MG63 (cell line): ENCODE data around the gene MYPN. TPM values are rescaled to one million over a fixed set of nuclear protein-coding genes. Genes with fewer than 3 reads are reported as not detected.
"Not testable (repeated sequence)": the region's sequence is repeated elsewhere in the genome, so short reads cannot be mapped to it uniquely, and the experiment has no call there.

ENCODE experiments used
- DNase-seq: peaks from one replicate; pipeline ENCODE4 v3.0.0-alpha.2; 2020
- H3K27me3 ChIP-seq: fragments of 250-450 bp; sonication (Bioruptor Pico); 2 replicates; pipeline ENCODE4 v1.5.1; 2020; ENCODE audit warnings: mild to moderate bottlenecking, moderate library complexity
- H3K36me3 ChIP-seq: fragments of 250-450 bp; sonication (Bioruptor Pico); 2 replicates; pipeline ENCODE4 v1.5.1; 2020; ENCODE audit warnings: mild to moderate bottlenecking, moderate library complexity
- H3K4me3 ChIP-seq: fragments of 250-450 bp; sonication (Bioruptor Pico); 2 replicates; pipeline ENCODE4 v1.5.1; 2020; ENCODE audit warnings: mild to moderate bottlenecking, moderate library complexity
- H3K9me3 ChIP-seq: fragments of 250-450 bp; sonication (Bioruptor Pico); 2 replicates; pipeline ENCODE4 v1.5.1; 2020; ENCODE audit warnings: mild to moderate bottlenecking, moderate library complexity
- total RNA-seq: library from RNA; depleted of rRNA; stranded (reverse); fragments of >200 nt; shearing (Covaris generic); gene quantifications from 2 replicates; pipeline ENCODE4 v1.2.3, GENCODE V29; 2014; ENCODE audit warnings: low replicate concordance

MYPN gene
- total RNA-seq, 1 experiment from 2014 or later: 31.3 TPM

DNA sequence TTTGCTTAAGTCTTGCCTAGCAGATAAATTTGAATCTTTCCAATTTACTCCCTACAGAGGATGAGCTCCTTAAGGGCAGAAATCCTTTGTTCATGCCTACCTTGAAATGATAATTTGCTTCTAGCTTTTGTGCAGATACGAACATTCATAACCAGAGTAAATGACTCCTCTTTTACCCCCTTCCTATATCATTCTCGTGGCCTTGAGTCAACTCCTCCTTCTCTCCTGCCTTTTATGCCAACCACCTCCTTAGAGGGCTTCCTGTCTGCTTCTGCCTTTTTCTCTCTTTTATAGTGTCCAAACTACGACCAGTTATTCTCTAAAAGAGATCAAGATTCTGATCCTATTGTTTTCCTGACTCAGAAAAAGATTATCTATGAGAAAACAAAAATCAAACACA, 36.4 kb downstream of the MYPN start:
- H3K9me3 ChIP-seq: no peaks in the 10 kb centered on the region
- no peaks in the 10 kb centered on the region for H3K27me3 ChIP-seq
- no peak for DNase-seq
- H3K36me3 ChIP-seq: peaks cover 80% of the 10 kb centered on the region
- no peak overlapping the region for H3K4me3 ChIP-seq

DNA sequence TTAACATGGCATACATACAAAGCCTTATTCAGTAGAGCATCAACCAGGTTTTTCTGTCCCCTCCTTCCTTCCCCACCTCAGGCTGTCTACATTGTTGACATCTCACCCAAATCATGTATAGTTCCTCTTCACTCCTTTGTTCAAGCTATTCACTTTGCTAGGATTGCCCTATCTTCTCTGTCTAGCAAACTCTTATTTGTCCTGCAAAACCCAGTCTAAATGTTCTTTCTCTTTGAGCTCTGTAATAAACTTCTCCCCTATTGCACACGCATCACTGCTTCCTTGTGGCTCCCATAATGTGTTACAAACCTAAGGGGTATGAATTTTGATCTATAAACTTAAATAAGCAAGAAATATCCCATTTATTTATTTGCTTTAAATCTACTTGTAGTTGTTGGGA, 36.8 kb downstream of the MYPN start:
- Histone ChIP-seq H3K9me3 (no peaks in the 10 kb centered on the region), H3K36me3 (peaks cover 81% of the 10 kb centered on the region)
- no peak for DNase-seq

DNA sequence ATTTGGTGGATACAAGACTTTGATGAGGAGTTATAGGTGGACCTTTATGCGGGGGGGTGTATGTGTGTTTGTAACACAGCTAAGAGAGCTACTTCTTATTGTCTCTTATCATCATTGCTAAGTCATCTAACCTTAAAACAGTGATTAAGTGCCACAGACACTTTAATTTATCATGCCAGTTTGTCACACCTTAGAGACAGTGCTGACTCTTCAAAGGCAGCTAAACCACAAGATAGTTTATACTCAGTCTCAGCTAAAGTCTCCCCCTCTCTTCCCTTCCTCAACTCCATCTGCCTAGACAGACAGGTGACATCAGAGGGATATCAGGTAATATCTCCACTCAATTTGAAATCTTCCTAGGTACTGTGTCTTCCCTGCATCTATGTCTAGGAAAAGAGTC, 42.2 kb downstream of the MYPN start:
- Histone ChIP-seq H3K9me3 (no peaks in the 10 kb centered on the region), H3K27me3 (no peaks in the 10 kb centered on the region), H3K36me3 (peaks cover 90% of the 10 kb centered on the region), H3K4me3 (no peak overlapping the region)
- DNase-seq: no peak

More for the DNA sequence above, 36.8 kb downstream of the MYPN start:
- no peaks in the 10 kb centered on the region for H3K27me3 ChIP-seq
- no peak overlapping the region for H3K4me3 ChIP-seq

DNA sequence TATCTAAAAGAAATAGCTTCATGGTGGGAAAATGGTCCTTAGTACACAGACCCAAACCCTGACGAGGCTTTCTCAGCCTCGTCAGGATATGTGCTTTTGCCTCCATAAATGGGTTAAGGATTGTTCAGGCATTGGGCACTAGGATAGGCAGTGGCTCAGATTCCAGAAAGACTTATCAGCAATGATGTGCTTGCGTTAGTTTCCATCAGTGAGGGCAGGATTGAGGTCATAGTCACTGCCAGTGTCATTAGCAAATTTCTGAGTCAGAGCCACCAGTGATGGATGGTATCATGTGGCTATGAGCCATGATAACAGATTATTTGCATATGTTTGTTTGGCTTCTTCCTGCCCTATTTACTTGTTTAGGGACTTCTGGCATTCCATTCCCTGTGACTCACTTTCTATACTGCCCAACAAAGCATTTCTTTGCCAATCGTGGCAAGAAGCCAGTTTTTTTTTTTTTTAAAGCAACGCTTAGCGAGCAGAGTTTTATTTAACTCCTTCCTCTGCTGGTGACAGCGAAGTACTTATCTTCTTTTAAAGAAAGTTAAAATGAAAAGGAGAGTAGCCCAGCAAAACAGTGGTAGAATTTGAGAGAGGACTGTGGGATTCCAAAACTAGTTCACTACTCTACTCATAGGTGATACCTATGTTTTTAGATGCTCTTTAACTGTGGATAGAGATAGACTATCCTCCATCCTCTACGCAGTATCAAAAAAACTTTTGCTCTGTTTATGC, 44.4 kb downstream of the MYPN start:
- peak; percentile 83 for DNase-seq
- Histone ChIP-seq H3K36me3 (peaks cover 87% of the 10 kb centered on the region), H3K27me3 (no peaks in the 10 kb centered on the region), H3K9me3 (no peaks in the 10 kb centered on the region), H3K4me3 (no peak overlapping the region)

DNA sequence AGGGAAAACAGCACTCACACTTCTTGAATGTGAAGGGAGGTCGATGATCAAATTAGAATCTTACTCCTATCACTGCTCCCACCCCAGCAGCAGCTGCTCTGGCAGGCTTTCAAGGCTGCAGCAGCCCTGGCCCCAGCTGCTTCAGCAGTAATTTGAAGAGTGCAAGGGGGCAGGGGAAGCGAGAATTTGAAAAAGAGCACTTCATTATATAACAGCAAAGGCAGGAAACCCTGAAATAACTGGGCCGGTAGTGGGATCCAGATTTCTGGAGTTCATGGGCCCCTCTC, 44.9 kb downstream of the MYPN start:
- Histone ChIP-seq H3K36me3 (peaks cover 87% of the 10 kb centered on the region), H3K9me3 (no peaks in the 10 kb centered on the region), H3K27me3 (no peaks in the 10 kb centered on the region), H3K4me3 (no peak overlapping the region)
- peak; percentile 68 for DNase-seq

DNA sequence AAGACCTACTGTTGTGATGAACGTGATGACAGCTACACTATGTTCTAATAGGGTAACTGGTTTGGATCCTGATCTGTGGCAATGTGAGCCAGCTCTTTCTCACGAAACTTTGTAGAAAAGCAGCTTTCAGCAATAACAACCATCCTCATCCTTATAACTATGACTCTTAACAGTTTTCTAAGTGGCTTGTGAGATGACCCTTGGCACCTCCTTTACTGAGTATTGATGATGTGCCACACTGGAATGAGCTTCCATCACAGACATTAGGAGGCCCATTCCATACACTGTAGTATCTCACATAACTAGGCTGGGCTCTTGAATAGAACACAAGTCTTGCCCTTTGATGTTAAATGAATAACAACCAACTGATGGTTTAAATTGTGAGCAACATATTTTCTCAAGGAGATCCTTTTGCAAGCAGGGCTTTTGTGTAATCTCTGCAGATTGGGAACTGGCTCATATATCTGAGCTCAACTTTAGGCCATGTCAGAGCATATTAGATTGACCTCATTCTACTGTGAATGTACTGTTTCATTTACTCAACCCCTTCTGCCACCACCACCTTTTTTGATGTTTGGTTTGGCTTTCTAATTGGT, 46.4 kb downstream of the MYPN start:
- Histone ChIP-seq H3K4me3 (no peak overlapping the region), H3K9me3 (no peaks in the 10 kb centered on the region), H3K27me3 (no peaks in the 10 kb centered on the region), H3K36me3 (peaks cover 84% of the 10 kb centered on the region)
- DNase-seq: peak; percentile 44

DNA sequence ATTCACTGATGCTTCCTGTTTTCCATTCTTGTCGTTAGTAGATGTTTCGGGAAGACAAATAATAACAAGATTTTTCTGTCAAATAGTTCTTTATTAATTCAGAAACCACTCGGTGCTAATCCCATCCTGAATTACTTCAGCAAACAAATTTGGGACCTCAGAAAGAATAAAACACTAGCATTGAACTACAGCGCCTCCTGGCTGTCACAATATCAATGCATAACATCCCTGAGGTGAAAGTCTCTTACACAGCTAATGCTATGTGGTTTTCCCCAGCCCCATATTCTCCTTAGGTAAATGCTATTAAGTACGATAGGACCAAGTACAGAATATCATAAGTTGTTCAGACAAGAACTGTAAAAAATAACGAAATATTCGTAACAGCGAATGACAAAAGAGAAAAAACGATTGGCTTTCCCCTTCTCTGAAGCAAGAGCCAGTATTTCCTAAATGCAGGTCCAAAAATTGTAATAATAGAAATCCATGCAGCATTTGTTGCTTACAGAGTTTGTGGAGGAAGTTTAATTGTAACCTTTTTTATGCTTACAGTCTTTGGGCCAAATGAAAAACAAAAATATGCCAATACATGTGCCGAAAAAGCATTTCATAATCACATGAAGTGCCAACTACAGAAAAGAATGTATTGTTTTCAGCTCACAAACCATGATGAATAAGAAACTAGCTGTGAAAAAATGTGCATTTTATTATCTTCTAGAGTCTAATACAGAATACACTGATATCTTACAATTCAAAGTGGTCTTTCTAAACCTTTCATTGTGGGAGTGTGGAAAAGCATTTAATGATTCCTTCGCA, 47.3 kb downstream of the MYPN start:
- Histone ChIP-seq H3K4me3 (no peak overlapping the region), H3K36me3 (peaks cover 82% of the 10 kb centered on the region), H3K9me3 (no peaks in the 10 kb centered on the region), H3K27me3 (no peaks in the 10 kb centered on the region)
- DNase-seq: peak; percentile 43

DNA sequence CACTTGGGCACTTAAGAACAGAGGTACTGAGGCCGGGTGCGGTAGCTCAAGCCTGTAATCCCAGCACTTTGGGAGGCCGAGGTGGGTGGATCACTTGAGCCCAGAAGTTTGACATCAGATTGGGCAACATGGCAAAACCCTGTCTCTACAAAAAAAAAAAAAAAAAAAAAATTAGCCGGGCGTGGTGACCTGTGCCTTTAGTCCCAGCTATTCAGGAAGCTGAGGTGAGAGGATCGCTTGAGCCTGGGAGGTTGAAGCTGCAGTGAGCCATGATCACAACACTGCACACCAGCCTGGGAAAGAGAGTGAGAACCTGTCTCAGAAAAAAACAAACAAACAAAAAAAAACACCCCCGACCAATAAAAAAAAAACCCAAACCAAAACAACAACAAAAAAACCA, 48.2 kb downstream of the MYPN start:
- not testable (repeated sequence) for DNase-seq
- peaks cover 82% of the 10 kb centered on the region for H3K36me3 ChIP-seq

DNA sequence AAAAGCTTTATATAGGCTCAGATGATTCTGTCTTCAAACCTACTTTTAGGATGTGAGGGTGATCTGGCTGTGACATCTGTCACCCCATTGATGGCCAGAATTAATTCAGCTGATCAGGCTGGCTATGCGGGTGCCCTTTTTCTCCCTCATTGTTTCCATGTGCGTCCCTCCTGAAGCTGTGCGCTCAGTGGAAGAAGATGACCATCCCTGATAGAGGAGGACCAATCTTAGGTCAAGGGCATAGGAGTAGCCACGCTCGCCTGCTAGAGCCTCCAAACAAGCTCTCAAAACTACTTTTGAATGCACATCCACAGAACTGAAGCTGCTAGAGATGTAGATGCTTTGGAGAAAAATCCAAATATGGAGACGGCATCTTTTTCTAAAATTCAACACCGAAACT, 48.7 kb downstream of the MYPN start:
- no peaks in the 10 kb centered on the region for H3K9me3 ChIP-seq
- no peaks in the 10 kb centered on the region for H3K27me3 ChIP-seq
- no peak for DNase-seq
- peaks cover 84% of the 10 kb centered on the region for H3K36me3 ChIP-seq
- H3K4me3 ChIP-seq: no peak overlapping the region

More for the DNA sequence above, 48.2 kb downstream of the MYPN start:
- H3K27me3 ChIP-seq, H3K4me3 ChIP-seq, H3K9me3 ChIP-seq: not testable (repeated sequence)

DNA sequence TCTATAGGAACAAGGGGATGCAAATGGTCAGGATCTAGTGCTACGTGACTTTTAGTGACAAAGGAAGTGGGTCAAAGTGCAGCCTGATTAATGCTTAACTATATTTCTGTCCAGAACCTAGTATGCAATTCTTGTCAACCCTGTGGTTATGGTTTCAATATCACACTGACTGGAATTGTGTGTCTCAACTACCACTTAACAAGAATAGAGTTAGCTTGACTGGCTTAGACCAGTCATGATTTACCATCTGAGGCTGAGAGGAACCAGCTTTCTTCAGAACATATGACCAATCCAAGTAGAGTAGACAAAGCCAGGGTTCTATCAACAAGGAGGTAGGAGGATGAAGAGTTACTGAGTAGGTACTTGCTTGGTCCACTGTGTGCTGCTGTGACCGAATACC, 54.4 kb downstream of the MYPN start:
- Histone ChIP-seq H3K27me3 (no peaks in the 10 kb centered on the region), H3K4me3 (no peak overlapping the region), H3K9me3 (no peaks in the 10 kb centered on the region), H3K36me3 (peaks cover 88% of the 10 kb centered on the region)
- no peak for DNase-seq

DNA sequence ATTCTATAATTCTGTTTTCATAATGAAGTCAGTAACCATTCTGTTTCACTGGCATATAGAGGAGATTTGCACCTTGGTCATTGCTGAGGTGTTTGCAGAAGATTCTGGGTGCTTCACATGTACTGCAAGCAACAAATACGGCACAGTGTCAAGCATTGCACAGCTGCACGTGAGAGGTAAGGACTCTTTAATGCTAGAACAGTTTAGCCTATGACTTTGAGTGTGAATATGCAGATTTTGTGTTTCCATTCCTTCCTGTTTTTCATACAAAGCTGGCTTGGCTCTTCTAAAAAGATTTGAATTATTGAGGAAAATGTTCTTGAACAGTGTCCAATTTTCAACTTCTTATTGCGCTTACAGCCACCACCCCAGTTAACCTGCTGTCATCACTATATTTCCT, 56.4 kb downstream of the MYPN start:
- Histone ChIP-seq H3K9me3 (no peaks in the 10 kb centered on the region), H3K4me3 (no peak overlapping the region), H3K36me3 (peaks cover 86% of the 10 kb centered on the region), H3K27me3 (no peaks in the 10 kb centered on the region)
- DNase-seq: no peak

DNA sequence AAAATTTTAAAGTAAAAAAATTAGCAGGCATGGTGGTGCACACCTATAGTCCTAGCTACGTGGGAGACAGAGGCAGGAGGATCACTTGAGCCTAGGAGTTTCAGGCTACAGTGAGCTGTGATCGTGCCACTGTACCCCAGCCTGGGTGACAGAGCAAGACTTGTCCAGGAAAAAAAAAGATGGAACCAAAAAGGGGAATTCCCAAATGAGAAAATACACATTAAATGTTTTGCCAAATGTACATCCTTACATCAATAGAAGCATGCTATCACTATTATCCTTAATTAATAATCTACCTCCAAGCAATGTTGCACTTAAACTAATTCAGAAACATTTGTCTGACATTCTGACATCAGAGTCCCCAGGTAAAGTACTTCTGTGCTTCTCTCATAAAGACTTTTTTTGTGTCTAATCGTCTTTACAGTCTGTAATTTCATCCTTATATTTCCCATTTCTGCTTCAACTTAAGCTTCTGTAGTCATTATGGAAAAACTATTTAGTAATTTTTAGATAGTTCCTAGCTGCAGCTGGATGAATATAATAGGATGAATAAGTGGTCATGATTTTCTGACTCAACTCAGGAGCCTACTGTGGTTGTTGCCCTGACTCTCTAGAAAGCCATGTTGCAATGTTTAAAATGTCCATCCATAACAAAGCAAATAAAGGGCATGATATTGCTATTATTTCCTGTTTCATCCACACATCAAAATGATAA, 57.7 kb downstream of the MYPN start:
- no peaks in the 10 kb centered on the region for H3K9me3 ChIP-seq
- H3K4me3 ChIP-seq: no peak overlapping the region
- no peaks in the 10 kb centered on the region for H3K27me3 ChIP-seq
- H3K36me3 ChIP-seq: peaks cover 84% of the 10 kb centered on the region
- DNase-seq: no peak

DNA sequence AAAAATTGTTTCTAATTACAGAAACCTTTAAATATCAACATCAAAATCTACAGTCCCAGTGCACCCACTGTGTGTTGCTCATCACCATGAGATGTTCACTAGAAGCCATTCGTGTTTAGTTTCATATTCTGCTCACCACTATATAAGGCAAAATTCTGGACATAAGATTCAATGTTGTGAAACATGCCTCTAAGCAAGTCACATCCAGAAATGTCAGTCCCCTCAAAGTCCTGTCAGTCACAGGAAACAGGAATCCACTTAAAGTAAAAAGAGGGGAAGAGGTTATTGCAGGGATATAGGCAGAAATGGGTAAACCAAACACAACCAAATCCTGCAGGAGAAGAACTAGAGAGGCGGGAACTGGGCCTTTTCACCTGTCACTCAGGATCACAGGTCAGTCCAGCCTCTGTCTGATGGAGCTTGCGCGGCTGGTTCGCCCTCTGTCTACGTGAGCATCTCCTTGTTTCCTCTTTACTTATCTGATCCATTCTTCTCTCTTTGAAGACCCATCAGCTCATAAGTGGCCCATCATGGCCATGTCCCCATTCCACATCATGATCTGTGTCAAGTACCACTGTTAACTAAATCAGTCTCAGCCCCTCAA, 58.4 kb downstream of the MYPN start:
- no peaks in the 10 kb centered on the region for H3K9me3 ChIP-seq
- DNase-seq: no peak
- H3K4me3 ChIP-seq: no peak overlapping the region
- H3K36me3 ChIP-seq: peaks cover 82% of the 10 kb centered on the region
- no peaks in the 10 kb centered on the region for H3K27me3 ChIP-seq

DNA sequence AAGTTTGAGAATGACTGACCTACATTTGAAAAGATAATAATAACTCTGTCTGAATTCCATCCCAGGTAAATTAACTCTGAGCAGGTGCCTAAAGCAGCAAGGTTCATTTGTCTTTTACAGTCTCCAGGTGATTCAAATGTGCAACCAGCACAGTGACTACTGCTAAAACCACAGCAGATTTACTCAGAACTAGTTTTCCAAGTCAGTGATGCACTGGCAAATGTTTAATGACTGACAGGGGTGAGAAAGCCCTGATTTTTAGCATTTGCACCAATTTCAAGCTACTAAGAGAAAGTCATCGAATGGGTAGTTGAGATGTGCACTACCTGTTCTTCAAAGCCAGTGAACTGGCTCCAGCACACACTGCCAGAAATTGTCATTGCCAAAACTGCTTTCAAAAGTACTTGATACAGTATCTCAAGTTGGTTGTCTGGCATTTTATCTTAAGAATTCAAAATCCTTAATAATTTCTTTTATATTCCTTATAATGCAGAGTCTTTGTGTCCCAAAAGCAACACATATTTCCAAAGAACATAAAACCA, 62.3 kb downstream of the MYPN start:
- DNase-seq: no peak
- Histone ChIP-seq H3K4me3 (no peak overlapping the region), H3K36me3 (peaks cover 86% of the 10 kb centered on the region), H3K9me3 (no peaks in the 10 kb centered on the region), H3K27me3 (no peaks in the 10 kb centered on the region)

DNA sequence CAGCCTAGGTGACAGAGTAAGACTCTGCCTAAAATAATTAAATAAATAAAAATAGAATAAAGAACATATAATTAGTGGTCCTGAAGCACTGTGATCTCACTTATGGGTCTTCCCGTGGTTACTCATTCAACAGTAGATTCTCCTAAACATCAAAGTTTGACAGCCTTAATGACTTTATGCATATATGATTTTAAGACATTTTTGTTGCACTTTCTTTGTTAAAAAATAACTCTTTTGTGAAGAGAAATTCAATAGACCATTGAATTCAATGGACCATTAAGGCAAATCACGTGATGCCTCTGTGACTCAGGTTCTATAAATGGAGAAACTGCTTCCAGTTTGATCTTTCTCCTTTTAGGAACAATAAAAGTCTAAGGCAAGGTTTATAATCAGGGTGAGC, 63.0 kb downstream of the MYPN start:
- no peak for DNase-seq
- Histone ChIP-seq H3K36me3 (peaks cover 86% of the 10 kb centered on the region), H3K9me3 (no peaks in the 10 kb centered on the region), H3K4me3 (no peak overlapping the region), H3K27me3 (no peaks in the 10 kb centered on the region)

DNA sequence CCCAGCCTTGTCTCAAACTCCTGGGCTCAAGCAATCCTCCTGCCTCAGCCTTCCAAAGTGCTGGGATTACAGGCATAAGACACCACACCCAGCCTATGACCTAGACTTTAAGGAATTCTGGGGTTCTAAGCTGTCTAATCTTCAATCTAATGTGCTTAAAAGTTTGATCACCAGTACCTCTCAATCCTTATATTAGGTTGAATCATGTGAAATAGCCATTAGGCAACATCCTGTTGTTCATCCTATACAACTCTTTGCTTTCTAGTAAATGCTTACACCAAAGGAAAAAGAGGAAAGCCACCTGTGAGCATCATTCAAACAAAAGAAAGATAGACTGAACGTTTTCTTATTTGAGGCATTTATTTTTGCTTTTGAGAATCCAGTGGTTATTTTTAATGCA, 66.7 kb downstream of the MYPN start:
- Histone ChIP-seq H3K9me3 (no peaks in the 10 kb centered on the region), H3K27me3 (no peaks in the 10 kb centered on the region), H3K4me3 (no peak overlapping the region), H3K36me3 (peaks cover 77% of the 10 kb centered on the region)
- DNase-seq: no peak

DNA sequence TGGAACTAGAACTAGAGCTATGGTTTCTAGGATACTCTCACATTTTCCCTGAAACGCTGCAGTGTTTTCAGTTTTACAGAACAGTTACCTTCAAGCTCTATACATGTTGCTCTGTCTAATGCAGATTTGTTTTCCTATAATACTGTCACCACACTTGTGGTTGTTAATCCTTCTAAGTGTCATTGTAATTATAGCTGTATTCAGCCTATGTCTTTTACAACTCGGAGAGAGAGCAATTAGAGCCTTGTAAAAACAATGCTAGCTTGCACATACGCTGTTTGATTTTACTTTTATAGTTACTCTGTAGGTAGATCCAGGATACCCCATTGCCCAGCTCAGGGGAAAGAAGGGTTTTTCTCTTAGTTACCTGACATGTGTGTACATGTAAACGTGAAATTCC, 67.5 kb downstream of the MYPN start:
- Histone ChIP-seq H3K9me3 (no peaks in the 10 kb centered on the region), H3K4me3 (no peak overlapping the region), H3K27me3 (no peaks in the 10 kb centered on the region), H3K36me3 (peaks cover 78% of the 10 kb centered on the region)
- DNase-seq: no peak
